ENCODE data around the gene DDX51.
"Not testable (repeated sequence)": the region's sequence is repeated elsewhere in the genome, so short reads cannot be mapped to it uniquely, and the experiment has no call there.

Gene DDX51

DNA sequence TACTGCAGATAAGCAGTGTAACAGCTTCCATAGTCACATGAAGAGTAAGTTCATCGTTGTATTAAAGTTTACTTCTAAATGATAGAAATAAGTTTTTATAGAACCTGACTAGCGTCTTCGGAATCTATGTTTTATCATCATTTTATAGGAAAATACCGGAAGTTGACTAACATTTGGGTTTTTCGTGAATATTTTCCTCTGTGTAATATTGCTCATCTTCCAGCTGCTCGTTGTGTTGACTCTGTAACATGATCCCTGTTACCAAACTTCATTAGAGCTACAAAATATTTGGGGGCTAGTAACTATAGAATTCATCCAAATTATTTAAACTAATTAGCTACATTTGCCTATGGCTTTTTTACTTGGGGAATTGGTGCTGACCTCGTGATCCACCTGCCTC is 37.2 kb downstream of the DDX51 start:
- no peak overlapping the region for H3K27ac ChIP-seq
- TF ChIP-seq ZFX (IDR thresholded peaks at IDR 0.05; ENCODE audit: borderline replicate concordance), result no peak

DNA sequence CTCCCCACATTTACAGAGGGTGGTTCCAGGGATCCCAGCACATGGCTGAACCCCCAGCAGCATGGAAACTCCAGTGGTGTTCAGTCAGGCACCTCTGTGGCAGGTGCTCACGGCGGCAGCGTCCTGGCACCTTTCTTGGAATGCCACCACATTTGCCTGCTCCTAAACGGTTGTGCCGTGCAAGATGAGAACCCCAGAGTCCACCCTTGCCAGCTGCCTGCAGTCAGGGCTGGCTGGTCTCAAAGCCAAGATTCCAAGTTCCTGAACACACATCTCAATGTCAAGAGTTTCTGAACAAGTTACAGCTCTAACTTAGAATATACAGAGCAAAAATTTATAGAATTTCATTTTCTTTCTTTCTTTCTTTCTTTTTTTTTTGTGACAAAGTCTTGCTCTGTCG is 38.7 kb downstream of the DDX51 start:
- TF ChIP-seq ZFX (IDR thresholded peaks at IDR 0.05; ENCODE audit: borderline replicate concordance), result no peak
- TF ChIP-seq, protein P1, sequence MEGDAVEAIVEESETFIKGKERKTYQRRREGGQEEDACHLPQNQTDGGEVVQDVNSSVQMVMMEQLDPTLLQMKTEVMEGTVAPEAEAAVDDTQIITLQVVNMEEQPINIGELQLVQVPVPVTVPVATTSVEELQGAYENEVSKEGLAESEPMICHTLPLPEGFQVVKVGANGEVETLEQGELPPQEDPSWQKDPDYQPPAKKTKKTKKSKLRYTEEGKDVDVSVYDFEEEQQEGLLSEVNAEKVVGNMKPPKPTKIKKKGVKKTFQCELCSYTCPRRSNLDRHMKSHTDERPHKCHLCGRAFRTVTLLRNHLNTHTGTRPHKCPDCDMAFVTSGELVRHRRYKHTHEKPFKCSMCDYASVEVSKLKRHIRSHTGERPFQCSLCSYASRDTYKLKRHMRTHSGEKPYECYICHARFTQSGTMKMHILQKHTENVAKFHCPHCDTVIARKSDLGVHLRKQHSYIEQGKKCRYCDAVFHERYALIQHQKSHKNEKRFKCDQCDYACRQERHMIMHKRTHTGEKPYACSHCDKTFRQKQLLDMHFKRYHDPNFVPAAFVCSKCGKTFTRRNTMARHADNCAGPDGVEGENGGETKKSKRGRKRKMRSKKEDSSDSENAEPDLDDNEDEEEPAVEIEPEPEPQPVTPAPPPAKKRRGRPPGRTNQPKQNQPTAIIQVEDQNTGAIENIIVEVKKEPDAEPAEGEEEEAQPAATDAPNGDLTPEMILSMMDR (IDR thresholded peaks at IDR 0.05), result no peak
- H3K27ac ChIP-seq, result no peak overlapping the region

DNA sequence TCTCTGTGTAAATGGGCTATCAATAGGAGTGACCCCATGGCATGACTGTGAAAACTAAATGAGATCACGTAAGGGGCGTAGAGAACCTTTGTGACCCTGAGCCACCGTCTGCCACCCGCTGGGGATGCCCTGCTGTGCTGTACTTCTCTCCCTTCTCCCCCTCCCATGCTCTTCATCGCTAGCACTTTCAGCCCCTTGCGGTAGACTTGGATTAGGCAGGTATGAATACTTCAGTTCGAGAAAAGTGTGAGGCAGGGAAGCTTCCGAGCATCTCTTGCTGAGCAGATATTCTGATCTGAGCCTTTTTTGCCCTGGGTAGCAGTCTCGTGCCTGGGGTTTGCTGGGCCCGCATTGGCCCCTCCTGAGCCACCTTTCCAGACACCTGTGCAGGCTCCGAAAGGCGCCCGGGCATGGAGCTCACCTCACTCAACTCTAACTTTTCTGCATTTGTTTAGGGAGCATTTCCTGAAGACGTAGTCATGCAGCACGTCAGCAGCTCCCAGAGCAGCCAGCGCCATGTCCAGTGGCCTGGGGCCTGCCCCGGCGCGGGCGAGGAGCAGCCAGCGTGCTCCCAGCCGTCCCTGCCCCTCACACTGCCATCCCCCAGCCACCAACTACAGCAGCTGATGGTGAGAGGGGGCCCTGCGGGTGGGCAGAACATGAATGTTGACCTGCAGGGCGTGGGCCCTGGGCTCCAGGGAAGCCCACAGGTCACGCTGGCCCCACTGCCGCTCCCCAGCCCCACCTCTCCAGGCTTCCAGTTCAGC is 40.4 kb downstream of the DDX51 start:
- TF ChIP-seq, protein P1 (IDR thresholded peaks at IDR 0.05), result no peak
- no peak for TF ChIP-seq ZFX (IDR thresholded peaks at IDR 0.05; ENCODE audit: borderline replicate concordance)
- H3K27ac ChIP-seq, result no peak overlapping the region

DNA sequence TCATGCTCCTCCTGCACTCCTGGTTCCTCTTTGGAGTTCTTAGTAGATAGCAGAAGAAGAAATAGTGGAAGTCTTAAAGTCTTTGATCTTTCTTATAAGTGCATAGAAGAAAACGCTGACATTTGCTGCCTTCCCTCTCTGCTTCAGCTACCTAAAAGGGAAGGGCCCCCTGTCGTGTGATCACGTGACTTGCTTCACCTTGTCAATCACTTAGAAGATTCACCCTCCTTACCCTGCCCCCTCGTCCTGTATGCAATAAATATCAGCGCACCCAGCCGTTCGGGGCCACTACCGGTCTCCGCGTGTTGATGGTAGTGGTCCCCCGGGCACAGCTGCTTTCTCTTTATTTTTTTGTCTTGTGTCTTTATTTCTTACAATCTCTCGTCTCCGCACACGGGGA is 41.0 kb downstream of the DDX51 start:
- H3K27ac ChIP-seq, result not testable (repeated sequence)

- no peak overlapping the region for H3K27ac ChIP-seq
- TF ChIP-seq, protein P1 (IDR thresholded peaks at IDR 0.05), result no peak
- TF ChIP-seq ZFX (IDR thresholded peaks at IDR 0.05; ENCODE audit: borderline replicate concordance), result no peak
Measured at GRCh38 chr12:132102297-132102696, 41.8 kb downstream of the DDX51 start.

GRCh38 chr12:132100306-132101065 is 43.6 kb downstream of the DDX51 start:
- no peak overlapping the region for H3K27ac ChIP-seq
- TF ChIP-seq, protein P1 (IDR thresholded peaks at IDR 0.05), result no peak
- TF ChIP-seq ZFX (IDR thresholded peaks at IDR 0.05; ENCODE audit: borderline replicate concordance), result no peak

- H3K27ac ChIP-seq, result no peak overlapping the region
- TF ChIP-seq, protein P1 (IDR thresholded peaks at IDR 0.05), result no peak
- no peak for TF ChIP-seq ZFX (IDR thresholded peaks at IDR 0.05; ENCODE audit: borderline replicate concordance)
Measured at GRCh38 chr12:132099739-132100138, 44.4 kb downstream of the DDX51 start.

Data from 22Rv1 (cell line).